Fibroblast of gingiva (primary cell): ENCODE measurements around the gene ZNF628.
"Not testable (repeated sequence)": the region's sequence is repeated elsewhere in the genome, so short reads cannot be mapped to it uniquely, and the experiment has no call there.

Experiments used
- DNase-seq: peaks from one replicate; pipeline ENCODE4 v3.0.0-alpha.2; 2011; ENCODE audit warnings: low read depth

The ZNF628 gene

DNA sequence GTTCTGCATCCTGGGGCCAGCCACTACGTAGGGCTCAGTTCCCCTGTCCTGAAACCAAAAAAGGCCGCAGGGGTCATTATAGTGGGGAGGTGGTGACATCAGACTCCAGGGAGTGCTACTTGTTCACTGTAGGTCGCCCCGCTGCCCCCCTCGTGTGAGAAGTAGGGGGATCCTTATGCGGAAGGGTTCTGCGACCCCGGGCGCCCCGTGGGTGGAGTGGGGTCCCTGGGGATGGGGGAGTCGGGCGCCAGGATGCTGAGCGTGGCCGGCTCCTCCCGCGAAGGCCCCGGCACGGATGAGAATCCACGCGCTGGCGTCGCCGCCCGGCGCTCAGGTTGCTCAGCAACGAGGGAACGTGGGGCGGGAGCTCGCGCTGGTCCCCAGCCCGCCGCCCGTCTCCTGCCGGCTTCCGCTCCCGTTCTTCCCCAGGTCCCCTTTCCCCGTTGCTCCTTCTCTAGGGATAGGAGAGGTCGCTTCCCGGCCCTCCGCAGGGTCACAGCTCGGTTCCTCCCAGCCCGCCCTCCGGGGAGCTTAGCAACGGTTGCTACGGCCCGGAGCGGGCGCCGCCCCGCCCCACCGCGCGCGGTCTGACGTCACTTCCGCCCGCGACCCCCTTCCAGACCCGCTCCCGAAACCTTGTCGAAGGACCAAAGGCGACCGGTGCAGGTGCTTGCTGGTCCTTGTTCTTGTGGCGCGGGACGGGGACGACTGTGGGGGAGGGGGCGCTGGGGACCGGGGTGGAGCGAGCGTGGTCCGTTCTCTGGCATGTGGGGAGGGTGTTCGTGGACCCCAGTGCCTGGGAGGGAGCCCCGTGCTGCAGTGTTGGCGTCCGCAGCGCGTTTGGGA lies 8.4 kb downstream of the ZNF628 start, which contains the start of gene NAT14:
TSS of gene NAT14 (plus strand) at position 596 of the 846 bp plus-strand sequence. CDS start 521 bp downstream, outside the sequence.
- peak; percentile 50 for DNase-seq

DNA sequence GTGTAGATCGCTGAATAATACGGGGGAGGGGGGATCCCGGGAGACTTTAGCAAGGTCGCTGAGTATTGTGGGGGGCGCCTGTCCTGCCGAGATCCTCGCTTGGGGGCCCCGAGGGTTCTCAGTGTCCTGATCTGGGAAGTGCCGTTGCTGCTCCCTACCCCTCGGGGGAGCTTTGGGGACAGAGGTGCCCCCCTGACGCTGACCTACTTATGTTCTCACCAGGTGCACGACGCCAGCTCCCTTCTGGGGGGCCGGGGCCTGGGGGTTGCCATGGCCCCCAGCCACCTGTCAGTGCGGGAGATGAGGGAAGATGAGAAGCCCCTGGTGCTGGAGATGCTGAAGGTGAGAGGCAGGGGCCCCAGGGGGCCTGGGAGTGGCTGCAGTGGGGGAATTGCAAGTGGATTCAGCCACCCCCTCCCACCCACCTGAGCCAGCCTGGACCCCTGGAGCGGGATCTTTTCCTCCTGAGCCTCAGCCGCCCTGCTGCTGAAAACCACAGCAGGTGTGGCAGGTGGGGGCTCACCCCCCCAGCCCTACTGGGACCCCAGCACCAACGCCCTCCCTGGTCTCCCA lies 9.1 kb downstream of the ZNF628 start:
- no peak for DNase-seq

DNA sequence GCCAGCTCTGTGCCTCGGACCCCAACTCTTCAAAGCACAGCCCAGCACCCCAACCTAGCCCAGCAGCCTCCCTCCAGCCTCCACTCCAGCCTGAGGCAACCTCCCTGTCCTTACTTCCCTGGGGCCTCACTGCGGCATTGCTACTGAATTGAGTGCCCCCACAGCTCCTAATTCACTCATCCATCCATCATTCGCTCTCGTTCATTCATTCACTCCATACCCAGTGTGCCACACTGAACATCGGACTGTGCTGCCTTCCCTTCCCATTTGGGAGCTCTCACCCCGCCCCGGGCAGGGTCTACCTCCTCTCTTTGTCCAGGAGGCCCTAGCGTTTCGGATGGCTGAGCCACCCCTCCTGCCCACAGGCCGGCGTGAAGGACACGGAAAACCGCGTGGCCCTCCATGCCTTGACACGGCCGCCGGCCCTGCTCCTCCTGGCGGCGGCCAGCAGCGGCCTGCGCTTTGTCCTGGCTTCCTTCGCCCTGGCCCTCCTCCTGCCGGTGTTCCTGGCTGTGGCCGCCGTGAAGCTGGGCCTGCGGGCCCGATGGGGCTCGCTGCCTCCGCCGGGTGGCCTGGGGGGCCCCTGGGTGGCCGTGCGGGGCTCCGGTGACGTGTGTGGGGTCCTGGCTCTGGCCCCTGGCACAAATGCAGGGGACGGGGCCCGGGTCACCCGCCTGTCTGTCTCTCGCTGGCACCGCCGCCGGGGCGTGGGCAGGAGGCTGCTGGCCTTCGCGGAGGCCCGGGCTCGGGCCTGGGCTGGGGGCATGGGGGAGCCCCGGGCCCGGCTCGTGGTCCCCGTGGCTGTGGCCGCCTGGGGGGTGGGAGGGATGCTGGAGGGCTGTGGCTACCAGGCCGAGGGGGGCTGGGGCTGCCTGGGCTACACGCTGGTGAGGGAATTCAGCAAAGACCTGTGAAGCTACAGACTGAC lies 9.9 kb downstream of the ZNF628 start:
- peak; percentile 53 for DNase-seq

DNA sequence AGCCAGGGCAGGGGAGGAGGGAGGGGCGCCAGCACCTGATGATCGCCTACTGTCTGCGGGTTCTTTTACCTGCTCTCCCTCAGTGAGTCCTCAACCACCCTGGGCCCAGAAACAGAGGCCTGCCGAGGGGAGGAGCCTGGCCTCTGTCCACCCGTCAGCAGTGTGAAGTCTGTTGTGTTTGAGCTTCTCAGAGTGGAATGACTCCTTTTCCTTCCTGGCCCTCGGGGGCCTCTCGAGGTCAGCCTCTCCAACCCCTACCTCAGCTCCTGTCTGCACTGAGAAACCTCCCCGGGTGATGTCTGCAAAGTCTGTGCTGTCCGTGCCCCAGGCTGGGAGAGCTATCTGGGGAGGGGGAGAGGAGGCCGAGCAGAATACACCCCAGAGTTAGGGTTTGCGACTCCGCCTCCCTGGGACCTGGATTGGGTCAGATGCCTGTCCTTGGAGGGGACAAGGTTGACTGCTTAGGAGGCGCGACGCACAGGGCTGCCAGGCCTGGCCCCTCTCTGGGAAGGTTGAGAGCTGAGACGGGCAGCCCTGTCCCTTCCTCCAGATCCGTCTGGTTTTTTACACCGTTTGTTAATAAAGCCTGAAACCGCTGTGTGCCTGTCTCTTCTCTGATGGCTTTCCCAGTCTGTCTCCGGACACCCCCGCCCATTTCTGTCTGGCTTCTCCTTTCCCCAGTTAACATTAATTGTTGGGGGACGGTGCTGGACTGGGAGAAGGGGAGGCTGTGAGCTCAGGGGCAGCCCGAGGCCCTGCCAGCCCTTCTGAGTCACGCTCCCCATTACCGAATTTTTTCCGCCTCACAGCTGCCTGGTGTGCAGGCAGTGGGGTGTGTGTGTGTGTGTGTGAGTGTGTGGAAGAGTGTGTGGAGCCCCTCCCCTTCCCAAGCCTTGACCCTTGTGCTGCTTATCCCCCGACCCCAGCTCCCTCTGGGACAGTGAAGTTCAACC lies 10.8 kb downstream of the ZNF628 start:
- peak; percentile 95 for DNase-seq

DNA sequence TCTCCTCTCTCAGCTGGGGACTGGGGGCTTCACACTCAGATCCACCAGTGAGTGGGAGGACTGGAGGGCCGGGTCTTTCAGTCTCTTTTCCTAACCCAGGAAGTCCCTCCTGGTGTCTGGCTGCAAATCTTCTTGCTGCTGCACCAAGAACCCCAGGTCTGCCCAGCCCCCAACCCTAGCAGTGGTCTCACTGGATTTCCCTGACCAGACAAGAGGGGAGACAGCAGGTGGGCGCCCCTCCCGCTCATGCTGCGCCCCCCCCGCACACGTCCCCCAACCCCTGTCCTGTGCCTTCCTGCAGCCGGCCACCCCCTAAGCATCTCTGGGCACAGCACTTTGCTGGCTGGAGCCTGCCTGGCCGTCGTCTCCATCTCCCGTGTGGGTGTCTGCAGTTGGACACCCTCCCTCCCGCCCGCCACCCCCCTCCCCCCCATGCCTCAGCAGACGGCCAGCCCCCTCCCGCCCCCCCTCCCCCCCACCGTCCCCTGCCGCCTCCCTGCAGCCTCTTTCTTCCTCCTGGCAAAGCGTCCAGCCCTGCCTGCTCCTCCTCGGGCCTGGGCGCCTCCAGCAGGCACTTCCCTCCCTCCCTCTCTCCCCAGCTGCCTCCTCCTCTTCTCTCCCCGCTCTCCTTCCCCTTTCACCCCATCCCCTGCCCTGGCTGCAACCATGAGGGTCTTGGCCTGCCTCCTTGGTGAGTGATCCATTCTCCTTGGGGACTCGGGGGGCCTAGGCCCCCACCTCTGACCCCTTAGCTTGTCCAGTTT lies 11.7 kb downstream of the ZNF628 start, which contains the start of gene SSC5D:
TSS of gene SSC5D (plus strand) at position 513 of the 764 bp plus-strand sequence. CDS start at position 667, 154 bp downstream.
- peak; percentile 63 for DNase-seq

DNA sequence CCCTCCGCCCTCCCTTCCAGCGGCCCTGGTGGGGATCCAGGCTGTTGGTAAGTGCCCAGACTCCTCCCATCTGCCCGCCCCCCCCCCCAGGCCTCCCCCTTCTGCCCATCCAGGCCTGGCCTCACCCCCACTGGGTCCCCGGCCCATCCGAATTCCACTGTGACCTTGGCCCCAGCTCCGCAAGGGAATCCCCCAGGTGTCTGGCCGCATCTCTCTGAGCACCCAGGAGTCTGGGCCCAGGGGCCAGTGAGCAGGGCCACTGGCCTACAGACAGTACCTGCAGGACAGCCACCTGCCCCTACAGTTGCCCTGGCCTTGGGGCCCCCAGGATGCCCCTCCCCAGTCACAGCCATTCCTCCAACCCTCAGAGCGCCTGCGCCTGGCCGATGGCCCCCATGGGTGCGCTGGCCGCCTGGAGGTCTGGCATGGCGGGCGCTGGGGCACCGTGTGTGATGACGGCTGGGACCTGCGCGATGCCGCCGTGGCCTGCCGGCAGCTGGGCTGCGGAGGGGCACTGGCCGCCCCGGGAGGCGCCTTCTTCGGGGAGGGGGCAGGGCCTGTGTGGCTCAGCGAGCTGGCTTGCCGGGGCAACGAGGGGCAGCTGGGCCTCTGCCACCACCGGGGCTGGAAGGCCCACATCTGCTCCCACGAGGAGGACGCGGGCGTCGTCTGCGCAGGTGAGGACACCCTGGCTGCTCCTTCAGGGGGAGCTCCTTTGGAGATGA lies 12.7 kb downstream of the ZNF628 start:
- peak; percentile 13 for DNase-seq

DNA sequence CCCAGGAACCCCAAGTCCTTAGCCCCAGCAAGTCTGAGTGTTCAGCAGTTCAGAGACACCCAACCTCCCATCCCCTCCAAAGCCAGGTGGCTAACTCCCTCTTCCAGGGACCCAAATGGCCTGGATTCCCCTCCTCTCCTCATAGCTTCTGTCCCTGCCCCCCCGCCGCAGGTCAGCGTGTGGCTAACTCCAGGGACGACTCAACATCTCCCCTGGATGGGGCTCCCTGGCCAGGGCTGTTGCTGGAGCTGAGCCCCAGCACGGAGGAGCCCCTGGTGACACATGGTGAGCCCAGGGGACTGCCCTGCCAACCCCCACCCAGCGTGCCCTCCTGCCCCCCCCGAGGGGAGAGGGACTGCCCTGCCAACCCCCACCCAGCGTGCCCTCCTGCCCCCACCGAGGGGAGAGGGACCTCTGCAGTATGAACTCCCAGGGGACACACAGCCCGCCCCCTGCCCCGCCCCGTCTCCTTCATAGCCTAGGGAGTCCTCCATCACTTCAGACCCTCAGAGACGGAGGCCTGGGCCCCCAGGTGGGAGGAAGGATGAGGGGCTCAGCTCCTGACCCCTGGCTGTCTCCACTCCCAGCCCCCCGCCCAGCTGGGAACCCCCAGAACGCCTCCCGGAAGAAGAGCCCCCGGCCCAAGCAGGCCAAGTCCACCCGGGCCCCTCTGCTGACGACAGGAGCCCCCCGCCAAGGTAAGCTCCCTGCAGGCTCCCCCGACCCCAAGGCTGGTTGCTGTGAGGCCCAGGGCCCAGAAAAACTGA lies 13.5 kb downstream of the ZNF628 start:
- DNase-seq = no peak

DNA sequence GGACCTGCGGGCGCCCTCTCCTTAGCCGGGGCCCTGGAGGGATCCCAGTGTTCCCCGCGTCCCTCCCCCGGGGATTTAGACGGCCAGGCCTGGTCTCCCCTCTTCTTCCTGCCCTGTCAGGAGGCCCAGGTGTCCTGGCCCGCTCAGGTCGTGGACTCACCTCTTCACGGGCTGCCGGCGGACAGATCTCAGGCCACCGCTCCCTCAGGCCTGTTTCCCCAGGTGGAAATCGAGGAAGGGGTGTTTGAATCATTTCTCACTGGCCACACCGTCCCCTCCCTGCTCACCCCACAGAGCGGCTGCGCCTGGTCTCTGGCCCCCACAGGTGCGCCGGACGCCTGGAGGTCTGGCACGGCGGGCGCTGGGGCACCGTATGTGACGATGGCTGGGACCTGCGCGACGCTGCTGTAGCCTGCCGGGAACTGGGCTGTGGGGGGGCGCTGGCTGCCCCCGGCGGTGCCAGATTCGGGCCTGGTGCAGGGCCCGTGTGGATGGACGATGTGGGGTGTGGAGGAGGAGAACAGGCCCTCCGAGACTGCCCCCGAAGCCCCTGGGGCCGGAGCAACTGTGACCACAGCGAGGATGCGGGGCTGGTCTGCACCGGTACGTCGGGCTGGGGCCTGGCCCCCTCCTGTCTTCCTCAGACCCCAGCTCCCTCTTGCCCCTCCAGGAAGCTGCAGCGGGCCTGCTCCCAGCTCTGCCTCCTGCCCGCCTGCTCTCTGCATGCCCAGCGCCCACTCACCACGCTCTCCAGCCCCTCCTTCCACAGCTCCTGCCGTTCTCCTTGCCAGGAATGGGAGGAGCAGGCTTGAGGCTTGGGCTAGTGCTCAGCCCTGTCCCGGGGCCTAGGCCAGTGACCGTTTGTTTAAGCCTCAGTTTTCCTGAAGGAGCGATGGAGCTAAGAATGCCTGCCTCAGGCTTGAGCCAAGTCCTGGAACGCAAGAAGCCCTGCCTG lies 14.3 kb downstream of the ZNF628 start:
- no peak for DNase-seq

DNA sequence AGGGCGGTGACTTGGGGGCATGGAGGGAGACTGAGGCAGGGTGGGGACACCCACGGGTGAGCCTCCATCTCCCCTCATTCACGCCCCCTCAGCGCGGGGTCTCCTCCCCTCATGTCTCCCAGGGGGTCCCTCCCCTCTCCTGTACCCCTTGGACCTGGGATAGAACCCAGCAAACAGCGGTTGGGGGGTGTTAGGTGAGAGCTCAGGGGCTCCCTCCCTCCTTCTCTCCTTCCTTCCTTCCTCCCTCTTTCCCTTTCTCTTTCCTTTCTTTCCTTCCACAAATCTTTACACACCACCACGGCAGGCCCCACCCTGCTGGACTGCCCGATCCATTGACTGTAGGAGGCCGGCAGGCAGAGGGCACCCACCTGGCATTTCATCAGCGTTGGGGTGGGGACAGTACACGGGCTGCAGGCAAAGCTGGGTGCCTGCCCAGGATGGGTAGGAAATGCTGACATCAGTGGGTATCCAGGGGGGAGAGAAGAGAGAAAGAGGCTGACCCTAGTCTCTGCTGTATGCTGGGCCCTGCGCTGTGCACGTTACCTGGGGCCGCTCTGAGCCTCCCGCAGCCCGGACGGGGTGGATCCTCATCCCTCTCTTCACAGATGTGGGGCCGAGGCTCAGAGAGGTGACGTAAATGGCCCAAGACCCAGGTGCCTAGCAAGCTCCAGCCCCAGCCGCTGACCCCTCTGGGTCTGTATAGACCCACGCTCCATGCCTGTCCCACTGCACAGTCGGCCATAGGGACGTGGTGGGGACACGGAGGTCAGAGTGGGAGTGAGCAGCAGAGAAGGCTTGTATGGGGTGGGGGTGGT lies 15.3 kb downstream of the ZNF628 start:
- peak; percentile 44 for DNase-seq

DNA sequence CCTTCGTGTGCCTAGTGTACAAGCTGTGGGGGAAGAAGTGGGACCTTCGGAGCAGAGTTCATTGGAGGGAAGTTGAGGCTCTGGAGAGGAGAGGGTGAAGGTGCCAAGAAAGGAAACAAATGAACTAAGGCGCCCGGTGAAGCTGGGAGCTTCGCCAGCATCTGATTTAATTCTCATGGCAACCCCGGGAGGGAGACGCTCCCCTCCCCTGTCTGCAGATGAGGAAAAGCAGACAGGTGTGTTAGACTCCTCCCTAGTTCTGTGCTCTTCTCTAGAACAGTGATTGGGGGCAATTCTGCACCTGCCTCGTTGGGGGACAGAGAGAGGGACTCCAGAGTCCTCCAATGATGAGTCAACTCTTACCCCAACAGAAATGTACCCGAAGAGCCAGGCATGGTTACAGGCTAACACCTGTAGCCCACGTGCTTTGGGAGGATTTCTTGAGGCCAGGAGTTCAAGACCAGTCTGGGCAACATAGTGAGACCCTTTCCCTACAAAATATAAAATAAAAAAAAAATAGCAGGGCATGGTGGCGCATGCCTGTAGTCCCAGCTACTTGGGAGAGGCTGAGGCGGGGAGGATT lies 16.0 kb downstream of the ZNF628 start:
- no peak for DNase-seq

DNA sequence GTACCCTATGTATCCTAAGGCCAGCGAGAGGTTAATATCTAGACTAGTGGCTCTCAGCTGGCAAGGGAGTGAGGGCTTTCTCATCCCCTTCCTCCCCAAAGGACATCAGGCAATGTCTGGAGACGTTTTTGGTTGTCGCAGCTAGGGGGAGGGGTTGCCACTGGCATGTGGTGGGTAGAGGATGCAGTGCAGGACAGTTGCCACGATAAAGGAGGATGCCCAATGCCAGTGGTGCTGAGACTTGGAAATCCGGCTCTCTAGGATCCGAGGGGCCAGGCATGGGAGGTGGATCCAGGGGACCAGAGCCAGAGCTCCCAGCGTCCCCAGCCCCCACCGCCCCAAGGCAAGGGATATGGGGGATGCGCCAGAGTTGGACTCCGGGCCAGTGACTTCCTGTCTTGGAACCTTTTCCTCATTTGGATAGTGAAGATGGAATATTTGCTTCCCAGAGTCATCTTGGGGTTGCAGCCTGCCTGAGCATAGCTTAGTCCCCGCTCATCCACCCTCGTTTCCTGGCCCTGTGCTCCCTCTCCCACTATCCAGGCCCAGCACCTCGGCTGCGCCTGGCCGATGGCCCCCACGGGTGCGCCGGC lies 16.7 kb downstream of the ZNF628 start:
- DNase-seq = peak; percentile 43

DNA sequence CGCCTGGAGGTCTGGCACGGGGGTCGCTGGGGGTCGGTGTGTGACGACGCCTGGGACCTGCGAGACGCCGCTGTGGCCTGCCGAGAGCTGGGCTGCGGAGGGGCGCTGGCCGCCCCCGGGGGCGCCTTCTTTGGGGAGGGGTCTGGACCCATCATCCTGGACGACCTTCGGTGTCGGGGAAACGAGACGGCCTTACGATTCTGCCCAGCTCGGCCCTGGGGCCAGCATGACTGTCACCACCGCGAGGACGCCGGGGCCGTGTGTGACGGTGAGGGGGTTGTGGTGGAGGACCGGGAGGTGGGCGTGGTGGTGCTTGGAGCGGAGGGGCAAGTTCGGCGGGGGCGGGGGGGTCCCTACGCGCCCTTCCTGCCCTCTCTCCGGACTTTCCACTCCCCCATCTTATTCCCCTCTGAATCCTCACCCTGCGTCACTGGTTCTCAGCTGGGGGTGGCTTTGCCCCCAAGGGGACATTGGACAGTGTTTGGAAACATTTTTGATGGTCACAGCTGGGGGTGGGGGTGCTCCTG lies 17.3 kb downstream of the ZNF628 start:
- peak; percentile 53 for DNase-seq

DNA sequence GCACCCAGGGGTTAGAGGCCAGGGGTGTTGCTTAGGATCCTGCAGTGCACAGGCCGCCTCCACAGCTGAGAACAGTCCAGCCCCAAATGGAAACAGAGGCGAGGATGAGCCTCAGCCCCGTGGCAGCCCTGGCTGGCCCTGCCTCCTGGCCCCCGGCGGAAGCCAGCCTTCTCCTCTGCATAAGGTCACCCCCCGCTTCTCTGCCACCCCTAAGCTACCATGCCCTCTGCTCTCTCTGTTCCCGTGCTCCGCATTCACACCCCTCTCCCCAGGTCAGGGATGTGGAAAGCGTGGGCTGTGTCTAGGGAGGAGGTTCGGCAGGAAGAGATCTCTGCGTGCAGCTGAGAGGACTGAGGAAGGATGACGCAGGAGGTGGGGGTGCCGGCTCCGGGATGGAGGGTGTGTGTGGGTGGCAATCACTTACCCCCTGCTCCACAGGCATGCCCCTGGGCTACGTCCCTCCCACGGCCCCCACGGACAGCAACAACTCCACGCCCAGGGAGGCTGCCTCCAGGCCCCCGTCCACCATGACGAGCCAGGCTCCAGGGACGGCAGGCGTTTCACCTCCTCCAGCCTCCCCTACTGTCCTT lies 17.9 kb downstream of the ZNF628 start:
- DNase-seq = peak; percentile 87

DNA sequence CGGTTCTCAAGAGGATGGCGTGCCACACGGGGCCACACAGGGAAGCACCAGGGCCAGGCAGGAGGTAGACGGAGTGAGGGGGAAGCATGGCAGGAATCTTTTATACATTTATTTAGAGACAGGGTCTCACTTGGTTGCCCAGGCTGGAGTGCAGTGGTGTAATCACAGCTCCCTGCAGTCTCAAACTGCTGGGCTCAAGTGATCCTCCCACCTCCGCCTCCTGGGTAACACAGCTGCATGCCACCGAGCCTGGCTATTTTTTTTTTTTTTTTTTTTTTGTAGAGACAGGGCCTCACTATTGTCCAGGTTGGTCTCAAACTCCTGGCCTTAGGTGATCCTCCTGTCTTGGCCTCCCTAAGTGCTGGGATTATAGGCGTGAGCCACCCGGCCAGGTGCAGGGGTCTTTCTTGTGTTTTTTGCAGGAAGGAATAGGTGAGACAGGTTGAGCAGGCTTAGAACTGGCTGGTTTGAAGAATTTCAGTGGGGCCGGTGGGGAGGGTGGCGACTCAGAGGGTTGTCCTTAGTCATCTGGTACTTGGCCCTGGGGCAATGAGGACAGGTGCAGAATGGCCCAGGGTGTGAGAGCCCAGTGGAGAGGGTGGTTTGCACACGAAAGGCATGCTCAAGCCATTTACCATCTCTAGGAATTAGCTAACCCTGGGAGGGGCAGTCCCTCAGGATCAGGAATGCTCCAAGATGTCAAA lies 19.4 kb downstream of the ZNF628 start:
- no peak for DNase-seq

DNA sequence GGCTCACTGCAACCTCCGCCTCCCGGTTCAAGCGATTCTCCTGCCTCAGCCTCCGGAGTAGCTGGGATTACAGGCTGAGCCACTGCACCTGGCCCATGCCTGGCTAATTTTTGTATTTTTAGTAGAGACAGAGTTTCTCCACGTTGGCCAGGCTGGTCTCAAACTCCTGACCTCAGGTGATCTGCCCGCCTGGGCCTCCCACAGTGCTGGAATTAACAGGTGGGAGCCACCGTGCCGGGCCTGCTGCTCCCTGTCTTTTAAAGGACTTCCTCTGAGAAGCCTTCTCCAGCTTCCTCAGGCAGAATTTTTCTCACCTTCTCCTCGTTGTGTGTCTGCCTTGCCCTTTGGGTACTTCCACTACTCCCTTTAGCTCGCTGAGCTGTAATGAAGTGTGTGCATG lies 20.4 kb downstream of the ZNF628 start:
- not testable (repeated sequence) for DNase-seq
